Liver (tissue), 3 donors: ENCODE results near the gene TPST2.

Experiments
- CTCF ChIP-seq: fragments of 150-350 bp; IDR thresholded peaks from 2 replicates; pipeline ENCODE4 v1.5.1; 2017; ENCODE audit warnings: improper control_type of control experiment, low read depth, low read length; ENCODE audit not compliant: missing input control
- EGR1 ChIP-seq, 2 donors: IDR thresholded peaks; 2 replicates each; pipeline ENCODE4 v1.6.1; 2016 to 2018; ENCODE audit warnings: antibody characterized with exemption in 2 of 2, low read depth in 2 of 2
- GABPA ChIP-seq, 2 donors: IDR thresholded peaks in 1 of 2; conservative IDR thresholded peaks in 1 of 2; 2 replicates each; pipeline ENCODE4 v1.6.1; 2016; ENCODE audit warnings: antibody characterized with exemption in 2 of 2, mild to moderate bottlenecking in 1 of 2, moderate library complexity in 1 of 2
- MAX ChIP-seq: IDR thresholded peaks from 2 replicates; pipeline ENCODE4 v1.6.1; 2016; ENCODE audit warnings: antibody characterized with exemption
- YY1 ChIP-seq: IDR thresholded peaks from 2 replicates; pipeline ENCODE4 v1.6.1; 2016; ENCODE audit warnings: antibody characterized with exemption, mild to moderate bottlenecking
- ZBTB33 ChIP-seq: IDR thresholded peaks from 2 replicates; pipeline ENCODE4 v1.6.1; 2016; ENCODE audit warnings: antibody characterized with exemption
- donor health status: healthy.
- donor health status: healthy.

- TF ChIP-seq MAX (peak; percentile 78), YY1 (no peak), EGR1 (IDR thresholded peaks at IDR 0.05; ENCODE audit: low read depth in 2 of 2) (no peak), CTCF (peak; percentile 22), ZBTB33 (peak; percentile 13), GABPA (IDR thresholded peaks at IDR 0.05 in 1 of 2, conservative IDR thresholded peaks at IDR 0.05 in 1 of 2) (no peak)
These were observed 28.0 kb downstream of the TPST2 start for GRCh38 chr22:26561756-26562417.
